Esophagus muscularis mucosa (tissue), 3 donors: ENCODE measurements around the gene PDCD6IP.

ENCODE experiments used
- CTCF ChIP-seq, 3 experiments: fragments of 200-600 bp in 2 of 3; fragments of 450-650 bp in 1 of 3; sonication (generic) in 2 of 3; IDR thresholded peaks; one replicate each; pipeline ENCODE4 v1.5.1; 2017 to 2019; ENCODE audit warnings: antibody characterized with exemption in 3 of 3, mild to moderate bottlenecking in 2 of 3, moderate library complexity in 1 of 3
- POLR2A ChIP-seq: fragments of 450-650 bp; IDR thresholded peaks from one replicate; pipeline ENCODE4 v1.6.1; 2017; ENCODE audit warnings: antibody characterized with exemption, moderate library complexity, mild to moderate bottlenecking, low read depth
- POLR2AphosphoS5 ChIP-seq, 2 donors: sonication (generic); formaldehyde crosslinking; IDR thresholded peaks; one replicate each; pipeline ENCODE4 v1.6.1; 2017; ENCODE audit warnings: antibody characterized with exemption in 2 of 2

DNA sequence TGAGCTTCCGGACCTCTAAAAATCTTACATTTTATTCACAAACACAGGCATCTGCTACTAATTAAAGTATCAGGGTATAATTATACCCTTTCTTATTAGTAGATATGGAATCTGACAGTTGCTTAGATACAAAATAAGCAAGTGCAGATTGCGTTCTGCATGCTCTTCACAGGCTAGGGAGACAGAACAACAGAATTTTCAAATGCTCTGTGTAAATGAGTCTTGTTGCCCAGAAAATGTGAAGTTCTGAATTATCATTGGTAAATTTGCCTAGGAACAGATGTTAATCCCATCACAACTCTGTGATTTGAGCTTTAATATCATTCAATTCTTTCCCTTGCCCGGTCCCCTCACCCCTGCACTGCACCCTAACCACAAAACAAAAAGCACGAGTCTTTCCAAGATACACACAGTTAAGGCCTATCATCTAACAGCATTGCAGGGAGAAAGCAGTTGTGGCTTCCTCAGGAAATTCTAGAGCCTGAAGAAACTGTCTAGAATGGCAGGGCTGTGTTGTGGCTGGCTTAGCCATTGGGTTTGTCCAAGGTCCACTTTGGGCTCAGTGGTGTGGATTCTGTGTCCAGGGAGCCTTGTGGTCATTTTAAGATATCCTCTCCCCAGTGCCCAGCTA is 119.8 kb downstream of the PDCD6IP start:
- TF ChIP-seq CTCF (IDR thresholded peaks at IDR 0.05): no peak
- no peak for TF ChIP-seq POLR2A
- TF ChIP-seq POLR2AphosphoS5 (IDR thresholded peaks at IDR 0.05): no peak
